NB4 (cell line): ENCODE measurements around the gene NAMPT.

Experiments
- DNase-seq: peaks from one replicate; pipeline ENCODE4 v3.0.0; 2010; ENCODE audit warnings: low read depth
- H3K4me3 ChIP-seq: one replicate; pipeline ENCODE4 v1.5.1; 2011; ENCODE audit warnings: mild to moderate bottlenecking, low read depth, low read length, moderate library complexity
- MAX ChIP-seq: IDR thresholded peaks from 2 replicates; pipeline ENCODE4 v1.6.1; 2011; ENCODE audit warnings: low read depth, low read length
- MYC ChIP-seq: IDR thresholded peaks from 2 replicates; pipeline ENCODE4 v1.6.1; 2011; ENCODE audit warnings: low read depth, low read length
- POLR2A ChIP-seq: IDR thresholded peaks from 2 replicates; pipeline ENCODE4 v1.6.1; 2011; ENCODE audit warnings: mild to moderate bottlenecking; ENCODE audit not compliant: insufficient read length; ENCODE audit errors: extremely low read depth
- TF ChIP-seq, protein P1 (sequence below): IDR thresholded peaks from one replicate; pipeline ENCODE4 v1.5.1; 2012; ENCODE audit warnings: low read depth, low read length

NAMPT gene

DNA sequence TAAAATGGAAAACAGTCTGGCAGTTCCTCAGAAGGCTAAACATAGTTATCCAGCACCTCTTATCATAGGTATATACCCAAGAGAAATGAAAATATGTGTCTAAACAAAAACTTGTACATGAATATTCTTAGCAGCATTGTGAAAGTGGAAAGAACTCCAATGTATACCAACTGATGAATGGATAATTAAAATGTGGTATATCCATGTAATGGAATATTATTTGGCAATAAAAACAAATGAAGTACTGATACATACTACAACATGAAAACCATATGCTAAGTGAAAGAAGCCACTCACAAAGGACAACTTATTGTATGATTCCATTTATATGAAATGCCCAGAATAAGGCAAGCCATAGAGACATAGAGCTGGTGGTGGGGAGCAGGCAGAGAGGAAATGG, 32.2 kb upstream of the NAMPT start:
- TF ChIP-seq MAX, result no peak
- no peak for TF ChIP-seq MYC
- H3K4me3 ChIP-seq, result no peak overlapping the region
- no peak for DNase-seq

DNA sequence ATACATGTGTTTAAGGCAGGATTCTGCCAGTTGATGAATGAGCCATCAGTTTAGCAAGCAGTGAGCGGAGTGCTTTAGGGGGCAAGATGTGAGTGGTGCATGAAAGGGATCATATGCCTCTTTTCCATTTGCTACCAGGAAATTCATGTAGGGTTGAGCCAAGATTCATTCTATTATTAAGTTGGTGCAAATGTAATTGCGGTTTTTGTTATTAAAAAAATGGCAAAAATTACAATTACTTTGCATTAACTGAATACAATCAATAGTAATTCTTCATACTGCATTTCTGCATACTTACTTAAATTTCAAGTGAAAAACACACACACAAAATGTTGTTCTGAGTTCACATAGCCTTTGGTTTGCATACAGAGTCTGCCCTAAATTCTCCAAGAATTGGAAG, 30.1 kb upstream of the NAMPT start:
- TF ChIP-seq MAX (no peak), MYC (no peak), POLR2A (no peak)
- TF ChIP-seq, protein P1, sequence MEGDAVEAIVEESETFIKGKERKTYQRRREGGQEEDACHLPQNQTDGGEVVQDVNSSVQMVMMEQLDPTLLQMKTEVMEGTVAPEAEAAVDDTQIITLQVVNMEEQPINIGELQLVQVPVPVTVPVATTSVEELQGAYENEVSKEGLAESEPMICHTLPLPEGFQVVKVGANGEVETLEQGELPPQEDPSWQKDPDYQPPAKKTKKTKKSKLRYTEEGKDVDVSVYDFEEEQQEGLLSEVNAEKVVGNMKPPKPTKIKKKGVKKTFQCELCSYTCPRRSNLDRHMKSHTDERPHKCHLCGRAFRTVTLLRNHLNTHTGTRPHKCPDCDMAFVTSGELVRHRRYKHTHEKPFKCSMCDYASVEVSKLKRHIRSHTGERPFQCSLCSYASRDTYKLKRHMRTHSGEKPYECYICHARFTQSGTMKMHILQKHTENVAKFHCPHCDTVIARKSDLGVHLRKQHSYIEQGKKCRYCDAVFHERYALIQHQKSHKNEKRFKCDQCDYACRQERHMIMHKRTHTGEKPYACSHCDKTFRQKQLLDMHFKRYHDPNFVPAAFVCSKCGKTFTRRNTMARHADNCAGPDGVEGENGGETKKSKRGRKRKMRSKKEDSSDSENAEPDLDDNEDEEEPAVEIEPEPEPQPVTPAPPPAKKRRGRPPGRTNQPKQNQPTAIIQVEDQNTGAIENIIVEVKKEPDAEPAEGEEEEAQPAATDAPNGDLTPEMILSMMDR, result no peak
- no peak for DNase-seq
- no peak overlapping the region for H3K4me3 ChIP-seq

DNA sequence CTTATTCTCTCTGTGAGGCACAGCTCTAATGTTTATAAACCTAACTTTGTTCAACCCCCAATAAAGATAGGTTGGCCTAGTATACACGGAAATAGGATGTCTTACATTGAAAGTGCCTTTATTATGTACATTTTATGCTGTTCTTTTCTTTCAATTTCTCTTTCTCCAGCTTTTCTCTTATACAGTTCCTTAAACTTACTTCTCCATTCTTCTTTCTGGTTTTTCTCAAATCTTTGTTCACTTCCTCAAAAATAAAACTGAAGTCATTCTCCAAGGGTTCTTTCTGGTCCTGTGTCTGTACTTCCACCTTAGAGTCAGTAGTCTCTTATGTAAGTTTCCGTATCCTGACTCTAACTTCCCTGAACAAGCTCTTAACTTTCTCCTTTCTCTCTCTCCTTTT, 29.2 kb upstream of the NAMPT start:
- H3K4me3 ChIP-seq, result no peak overlapping the region
- peak; percentile 85 for DNase-seq
- TF ChIP-seq MAX (no peak), POLR2A (no peak), MYC (no peak)
- TF ChIP-seq, protein P1, result no peak

DNA sequence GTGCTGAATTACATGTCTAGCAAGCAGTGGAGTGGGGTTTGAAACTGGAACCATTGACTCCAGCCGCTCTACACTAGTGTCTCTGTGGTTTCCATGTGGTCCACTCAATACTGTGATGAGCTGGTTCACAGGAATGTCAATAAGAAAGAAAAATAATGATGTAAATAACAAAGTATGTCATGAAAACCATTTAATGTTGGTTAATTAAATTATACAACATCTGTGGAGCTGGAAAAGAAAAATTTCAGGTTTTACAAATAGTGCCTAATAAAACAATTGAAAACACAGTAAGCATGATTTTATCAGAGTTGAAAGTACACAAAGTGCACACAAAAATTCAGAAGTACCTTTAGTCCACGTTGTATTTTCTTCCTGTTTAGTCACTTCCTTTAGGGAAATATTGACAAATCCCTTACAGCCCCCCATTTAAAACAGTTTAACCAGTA, 28.7 kb upstream of the NAMPT start:
- DNase-seq, result no peak
- H3K4me3 ChIP-seq, result no peak overlapping the region
- TF ChIP-seq MAX (no peak), POLR2A (no peak), MYC (no peak)
- TF ChIP-seq, protein P1, result no peak

DNA sequence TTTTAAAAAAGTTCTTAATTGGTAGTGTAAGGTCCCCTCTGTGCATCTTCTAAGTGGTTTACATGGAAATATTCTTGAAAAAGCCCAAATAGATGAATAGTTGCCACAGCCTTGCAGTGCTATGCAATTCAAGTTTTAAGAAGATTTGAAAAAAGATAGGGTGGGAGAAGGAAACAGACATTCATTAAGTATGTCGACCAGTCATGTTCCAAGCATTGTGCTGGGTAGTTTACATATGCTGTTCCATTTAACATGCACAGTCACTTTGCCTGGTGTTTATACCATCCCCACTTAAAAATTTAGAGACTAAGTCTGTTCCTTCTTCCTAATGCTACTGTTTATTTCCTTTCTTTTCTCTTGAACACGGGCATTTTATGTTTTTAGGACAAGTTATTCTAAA, 28.1 kb upstream of the NAMPT start:
- TF ChIP-seq, protein P1, result no peak
- TF ChIP-seq POLR2A (no peak), MAX (no peak), MYC (no peak)
- no peak for DNase-seq
- no peak overlapping the region for H3K4me3 ChIP-seq

DNA sequence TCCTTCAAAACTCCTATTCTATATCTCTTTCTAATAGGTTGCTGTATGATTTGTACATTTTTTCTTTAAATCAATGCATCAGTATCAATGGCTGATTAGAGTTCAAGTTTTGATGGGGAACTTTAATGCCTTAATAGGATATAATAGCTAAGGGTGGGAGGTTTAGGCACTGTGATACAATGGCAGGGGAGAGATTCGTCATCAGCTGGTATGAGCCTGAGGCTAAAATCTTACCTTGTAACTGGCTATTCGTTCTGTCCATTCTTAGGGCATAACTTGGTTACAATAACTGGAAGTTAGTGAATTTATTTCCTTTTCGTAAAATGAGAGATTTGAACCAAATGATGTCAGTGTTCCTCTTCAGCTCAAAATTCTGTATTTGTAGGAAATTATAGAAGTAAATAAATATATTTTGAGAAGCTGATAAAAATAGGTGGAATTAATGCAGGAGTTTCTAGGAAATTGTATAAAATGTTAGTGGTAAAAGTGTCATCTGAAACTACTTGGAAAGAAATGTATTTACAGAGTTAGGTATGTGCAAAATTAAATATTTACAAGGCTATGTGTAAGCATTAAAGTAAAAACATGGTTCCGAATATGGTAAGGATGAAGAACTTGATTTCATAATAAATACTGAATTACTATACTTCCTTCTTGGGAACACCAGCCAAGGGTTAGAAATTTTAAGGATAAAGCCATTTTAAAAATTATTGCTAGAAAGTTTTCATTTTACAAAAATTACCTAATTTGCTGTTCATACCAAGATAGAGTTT, 27.5 kb upstream of the NAMPT start:
- DNase-seq, result no peak
- no peak overlapping the region for H3K4me3 ChIP-seq
- TF ChIP-seq, protein P1, result no peak
- TF ChIP-seq POLR2A, result no peak
- TF ChIP-seq MYC, result no peak
- no peak for TF ChIP-seq MAX
